HepG2 (cell line): ENCODE results near the gene ADPRS. TPM values are rescaled to one million over a fixed set of nuclear protein-coding genes. Genes with fewer than 3 reads are reported as not detected.

ENCODE experiments used
- ATAC-seq: fragments of 200-7000 bp; cut with Tn5 transposase; 3 replicates; pipeline ENCODE4 v1.9.1; 2020; ENCODE audit warnings: mild to moderate bottlenecking, moderate library complexity
- BruUV-seq: library from RNA; stranded (reverse); fragments of 400-500 nt; replicated peaks from 2 replicates; lab custom pipeline; 2021; lab: Mats Ljungman, UMichigan
- CTCF ChIA-PET: fragments of 300-600 bp; formaldehyde crosslinking; extraction: SDS; loops from one replicate; lab custom pipeline; 2021; ENCODE audit warnings: low total read pairs, inconsistent platforms, low intra/inter-chr PET ratio; lab: Yijun Ruan, JAX
- POLR2A ChIA-PET: fragments of 350-600 bp; sonication (Branson Sonifier 250); formaldehyde crosslinking; loops from one replicate; lab custom pipeline; 2020; ENCODE audit warnings: antibody characterized with exemption, inconsistent platforms; lab: Yijun Ruan, JAX
- DNase-seq: peaks from one replicate; pipeline ENCODE4 v3.0.0-alpha.2; 2015; ENCODE audit warnings: low spot score
- FAIRE-seq: peaks from 3 replicates; lab custom pipeline; 2011; peaks lifted over from hg19 to GRCh38; lab: Jason Lieb, UNC
- H2AFZ ChIP-seq: one replicate; pipeline ENCODE4 v1.6.1; 2011; ENCODE audit warnings: low read length, inconsistent platforms
- H3K27ac ChIP-seq: fragments of 300-600 bp; 3 replicates; pipeline ENCODE4 v1.8.0; 2011; ENCODE audit warnings: mixed run types, mild to moderate bottlenecking, mixed read lengths, low read length, inconsistent platforms; ENCODE audit not compliant: insufficient read depth; ENCODE audit errors: extremely low read length
- H3K27me3 ChIP-seq, 2 experiments: fragments of 200-600 bp in 1 of 2; 2 replicates in 1 of 2; 3 replicates in 1 of 2; pipeline versions ENCODE4 v1.6.0 to v1.8.0; 2011; ENCODE audit warnings: low read length in 2 of 2, mild to moderate bottlenecking in 2 of 2, moderate library complexity in 2 of 2, inconsistent platforms in 1 of 2; ENCODE audit not compliant: insufficient read depth in 2 of 2, control insufficient read depth in 1 of 2
- H3K36me3 ChIP-seq, 2 experiments: fragments of 200-600 bp in 1 of 2; replicated peaks in 1 of 2; 2 replicates in 1 of 2; 3 replicates in 1 of 2; pipeline versions ENCODE4 v1.5.1 to v1.8.0; 2011; ENCODE audit warnings: low read length in 2 of 2, inconsistent platforms in 1 of 2; ENCODE audit not compliant: insufficient read depth in 2 of 2, control insufficient read depth in 1 of 2
- H3K4me1 ChIP-seq: 2 replicates; pipeline ENCODE4 v1.5.1; 2012; ENCODE audit warnings: low read length, inconsistent platforms; ENCODE audit not compliant: insufficient read depth
- H3K4me2 ChIP-seq: 2 replicates; pipeline ENCODE4 v1.6.0; 2011; ENCODE audit warnings: low read depth, low read length, inconsistent platforms
- H3K4me3 ChIP-seq, 3 experiments: fragments of 200-600 bp in 1 of 3; sonication (generic), shearing (Covaris generic) in 1 of 3; replicated peaks in 1 of 3; 2 replicates each; pipeline ENCODE4 v1.5.1; 2011 to 2016; ENCODE audit warnings: low read length in 3 of 3, inconsistent platforms in 2 of 3, low read depth in 2 of 3, mild to moderate bottlenecking in 2 of 3, control low read depth in 1 of 3, mixed read lengths in 1 of 3; ENCODE audit not compliant: insufficient read depth in 1 of 3
- H3K79me2 ChIP-seq: one replicate; pipeline ENCODE4 v1.6.1; 2011; ENCODE audit warnings: low read length, inconsistent platforms; ENCODE audit not compliant: insufficient read depth
- H3K9ac ChIP-seq: 2 replicates; pipeline ENCODE4 v1.6.0; 2011; ENCODE audit warnings: mild to moderate bottlenecking, low read depth, low read length, inconsistent platforms; ENCODE audit not compliant: insufficient read depth
- H3K9me3 ChIP-seq: 2 replicates; pipeline ENCODE4 v1.5.1; 2012; ENCODE audit warnings: mild to moderate bottlenecking, low read length
- H4K20me1 ChIP-seq: 2 replicates; pipeline ENCODE4 v1.6.0; 2011; ENCODE audit warnings: inconsistent platforms, mild to moderate bottlenecking, low read length, moderate library complexity; ENCODE audit not compliant: insufficient read depth
- CENPX ChIP-seq: sonication (generic); formaldehyde crosslinking; IDR thresholded peaks from 2 replicates; pipeline ENCODE4 v1.9.0; 2021; ENCODE audit warnings: mild to moderate bottlenecking, missing genetic modification reagents, moderate library complexity
- KDM2A ChIP-seq: sonication (generic); formaldehyde crosslinking; IDR thresholded peaks from 2 replicates; pipeline ENCODE4 v1.4.0; 2020; ENCODE audit warnings: low read depth, missing genetic modification reagents, borderline replicate concordance
- POLR2AphosphoS5 ChIP-seq: IDR thresholded peaks from 2 replicates; pipeline ENCODE4 v1.6.1; 2012; ENCODE audit warnings: low read depth, low read length
- WGBS: methylation state at CpG from one replicate; pipeline ENCODE4 v1.1.6; 2017; ENCODE audit warnings: low lambda C conversion rate; 5-methylcytosine and 5-hydroxymethylcytosine counted together
- in situ Hi-C: cut with HindIII; loops from 2 replicates; pipeline ENCODE4 v1.10.0; 2017; ENCODE audit warnings: low pct_unique_long_range_greater_than_20kb; ENCODE audit not compliant: extremely low pct_ligation_motif_present
- intact Hi-C: fragments of 100-400 bp; cut with micrococcal nuclease; formaldehyde crosslinking; loops from one replicate; pipeline ENCODE4 v1.10.0; 2022; ENCODE audit not compliant: unreplicated experiment
- polyA plus RNA-seq, 8 experiments: library from polyadenylated mRNA; depleted of rRNA in 3 of 8; stranded (reverse) in 7 of 8; unstranded in 1 of 8; fragments of >200 nt; fragmentation: Illumina TruSeq in 4 of 8; extraction: Trizol in 4 of 8; gene quantifications; 2 replicates each; pipeline versions ENCODE4 v1.2.1 to v1.2.3, GENCODE V29; 2011 to 2016; ENCODE audit warnings: low read depth in 4 of 8, missing spikeins in 1 of 8, mixed read lengths in 1 of 8; ENCODE audit not compliant: insufficient read depth in 1 of 8
- total RNA-seq, 5 experiments: library from RNA; depleted of rRNA; stranded (reverse); fragments of >200 nt; fragmentation: Illumina TruSeq; extraction: Trizol; gene quantifications; 2 replicates each; pipeline ENCODE4 v1.2.3, GENCODE V29; 2016; ENCODE audit warnings: low read depth in 1 of 5
- TF ChIP-seq, protein P1 (sequence below): sonication (generic); formaldehyde crosslinking; IDR thresholded peaks from 2 replicates; pipeline ENCODE4 v1.5.0; 2020; ENCODE audit warnings: missing genetic modification reagents
- TF ChIP-seq, protein P2 (sequence below): sonication (generic); formaldehyde crosslinking; conservative IDR thresholded peaks from 2 replicates; pipeline ENCODE4 v1.4.0; 2020; ENCODE audit warnings: mild to moderate bottlenecking, missing genetic modification reagents, moderate library complexity

Gene ADPRS
- total and polyA plus RNA-seq, 2 of the 13 experiments (the other 11 are each of a cell fraction or from before 2014, with no cell fraction given), result 30.6 to 36.4 TPM

DNA sequence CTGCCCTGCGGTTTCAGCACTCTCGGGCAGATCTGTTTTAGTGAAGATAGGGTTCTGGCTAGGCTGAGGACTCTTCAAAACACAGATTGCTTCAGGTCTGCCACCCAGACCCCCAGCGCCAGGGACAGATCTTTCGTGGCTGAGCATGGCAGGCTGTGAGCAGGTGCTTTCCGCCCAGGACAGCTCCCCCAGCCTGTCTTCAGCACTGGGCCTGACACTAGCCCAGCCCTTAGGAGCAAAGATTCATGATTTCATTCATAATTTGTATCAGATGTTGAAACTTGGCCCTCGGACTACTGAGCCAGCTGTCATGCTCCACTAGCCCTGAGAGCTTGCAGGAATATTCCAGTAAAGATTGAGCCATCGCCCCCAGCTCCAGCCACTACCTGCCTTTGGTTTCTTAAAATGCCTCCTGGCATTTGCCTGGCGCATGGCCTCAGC lies 5.9 kb downstream of the ADPRS start:
- POLR2A ChIA-PET, result no interaction called here
- in situ Hi-C loops (loop anchor here (5.0 kb wide), 1 partner anchor 38 kb away; no protein-coding TSS in a partner anchor), intact Hi-C loops (loop anchor here (5.0 kb wide), 1 partner anchor 193 kb away; no protein-coding TSS in a partner anchor)
- 97% methylated on average over 4 of the region's 8 CpGs for WGBS
- no peaks in the 10 kb centered on the region for H3K9me3 ChIP-seq
- no peak overlapping the region for H3K4me3 ChIP-seq
- peaks cover 35 to 51% of the 10 kb centered on the region in 2 experiments for H3K36me3 ChIP-seq
- no peak overlapping the region for H2AFZ ChIP-seq
- H3K27ac ChIP-seq, result no peak overlapping the region
- BruUV-seq, result no TSS peak
- CTCF ChIA-PET, result no interaction called here
- ATAC-seq (no peak), DNase-seq (no peak), FAIRE-seq (no peak)
- H3K27me3 ChIP-seq, result no peaks in the 10 kb centered on the region; a peak in 1 of 5 replicates
- H3K79me2 ChIP-seq, result peaks cover 15% of the 10 kb centered on the region
- H3K9ac ChIP-seq, result no peak overlapping the region
- H3K4me2 ChIP-seq, result no peak overlapping the region
- TF ChIP-seq, protein P1, sequence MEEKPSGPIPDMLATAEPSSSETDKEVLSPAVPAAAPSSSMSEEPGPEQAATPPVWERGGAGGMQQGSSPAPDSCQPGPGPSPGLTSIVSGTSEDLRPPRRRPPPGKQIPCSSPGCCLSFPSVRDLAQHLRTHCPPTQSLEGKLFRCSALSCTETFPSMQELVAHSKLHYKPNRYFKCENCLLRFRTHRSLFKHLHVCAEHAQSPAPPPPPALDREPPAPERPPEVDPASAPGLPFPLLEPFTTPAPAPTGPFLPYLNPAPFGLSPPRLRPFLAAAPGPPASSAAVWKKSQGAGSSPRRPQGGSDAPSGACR (CRISPR knock-in tag), result no peak
- TF ChIP-seq POLR2AphosphoS5 (no peak), CENPX (CRISPR knock-in tag) (no peak), KDM2A (CRISPR knock-in tag) (no peak)
- TF ChIP-seq, protein P2, sequence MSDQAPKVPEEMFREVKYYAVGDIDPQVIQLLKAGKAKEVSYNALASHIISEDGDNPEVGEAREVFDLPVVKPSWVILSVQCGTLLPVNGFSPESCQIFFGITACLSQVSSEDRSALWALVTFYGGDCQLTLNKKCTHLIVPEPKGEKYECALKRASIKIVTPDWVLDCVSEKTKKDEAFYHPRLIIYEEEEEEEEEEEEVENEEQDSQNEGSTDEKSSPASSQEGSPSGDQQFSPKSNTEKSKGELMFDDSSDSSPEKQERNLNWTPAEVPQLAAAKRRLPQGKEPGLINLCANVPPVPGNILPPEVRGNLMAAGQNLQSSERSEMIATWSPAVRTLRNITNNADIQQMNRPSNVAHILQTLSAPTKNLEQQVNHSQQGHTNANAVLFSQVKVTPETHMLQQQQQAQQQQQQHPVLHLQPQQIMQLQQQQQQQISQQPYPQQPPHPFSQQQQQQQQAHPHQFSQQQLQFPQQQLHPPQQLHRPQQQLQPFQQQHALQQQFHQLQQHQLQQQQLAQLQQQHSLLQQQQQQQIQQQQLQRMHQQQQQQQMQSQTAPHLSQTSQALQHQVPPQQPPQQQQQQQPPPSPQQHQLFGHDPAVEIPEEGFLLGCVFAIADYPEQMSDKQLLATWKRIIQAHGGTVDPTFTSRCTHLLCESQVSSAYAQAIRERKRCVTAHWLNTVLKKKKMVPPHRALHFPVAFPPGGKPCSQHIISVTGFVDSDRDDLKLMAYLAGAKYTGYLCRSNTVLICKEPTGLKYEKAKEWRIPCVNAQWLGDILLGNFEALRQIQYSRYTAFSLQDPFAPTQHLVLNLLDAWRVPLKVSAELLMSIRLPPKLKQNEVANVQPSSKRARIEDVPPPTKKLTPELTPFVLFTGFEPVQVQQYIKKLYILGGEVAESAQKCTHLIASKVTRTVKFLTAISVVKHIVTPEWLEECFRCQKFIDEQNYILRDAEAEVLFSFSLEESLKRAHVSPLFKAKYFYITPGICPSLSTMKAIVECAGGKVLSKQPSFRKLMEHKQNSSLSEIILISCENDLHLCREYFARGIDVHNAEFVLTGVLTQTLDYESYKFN (CRISPR knock-in tag), result no peak
- TF ChIP-seq, all 625 proteins: peak for 0
- Histone ChIP-seq H4K20me1 (0 out of 2 replicates have a peak, but pooled peaks cover 3% of the 10 kb centered on the region), H3K4me1 (peaks cover 35% of the 10 kb centered on the region)
